ENCODE results near the gene ZC3H4.

DNA sequence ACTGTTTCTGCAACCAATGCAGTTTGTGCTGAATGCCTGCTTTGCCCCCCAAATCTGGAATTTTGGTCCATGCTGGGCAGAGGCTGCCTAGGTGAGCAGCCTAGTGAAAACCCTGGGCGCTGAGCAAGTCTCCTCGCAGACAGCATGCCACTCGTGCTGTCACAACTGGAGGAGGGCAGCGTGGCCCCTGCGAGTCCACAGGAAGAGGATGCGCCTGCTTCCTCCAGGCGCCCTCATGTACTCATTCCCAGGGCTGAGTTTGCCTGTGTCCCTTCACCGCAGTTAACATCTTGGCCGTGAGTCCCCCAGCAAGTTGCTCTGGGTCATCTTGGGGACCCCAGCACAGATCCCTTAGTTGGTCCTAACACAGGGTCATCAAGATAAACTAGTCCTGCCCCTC, 39.0 kb downstream of the ZC3H4 start:
- TF ChIP-seq, protein P1, sequence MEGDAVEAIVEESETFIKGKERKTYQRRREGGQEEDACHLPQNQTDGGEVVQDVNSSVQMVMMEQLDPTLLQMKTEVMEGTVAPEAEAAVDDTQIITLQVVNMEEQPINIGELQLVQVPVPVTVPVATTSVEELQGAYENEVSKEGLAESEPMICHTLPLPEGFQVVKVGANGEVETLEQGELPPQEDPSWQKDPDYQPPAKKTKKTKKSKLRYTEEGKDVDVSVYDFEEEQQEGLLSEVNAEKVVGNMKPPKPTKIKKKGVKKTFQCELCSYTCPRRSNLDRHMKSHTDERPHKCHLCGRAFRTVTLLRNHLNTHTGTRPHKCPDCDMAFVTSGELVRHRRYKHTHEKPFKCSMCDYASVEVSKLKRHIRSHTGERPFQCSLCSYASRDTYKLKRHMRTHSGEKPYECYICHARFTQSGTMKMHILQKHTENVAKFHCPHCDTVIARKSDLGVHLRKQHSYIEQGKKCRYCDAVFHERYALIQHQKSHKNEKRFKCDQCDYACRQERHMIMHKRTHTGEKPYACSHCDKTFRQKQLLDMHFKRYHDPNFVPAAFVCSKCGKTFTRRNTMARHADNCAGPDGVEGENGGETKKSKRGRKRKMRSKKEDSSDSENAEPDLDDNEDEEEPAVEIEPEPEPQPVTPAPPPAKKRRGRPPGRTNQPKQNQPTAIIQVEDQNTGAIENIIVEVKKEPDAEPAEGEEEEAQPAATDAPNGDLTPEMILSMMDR (IDR thresholded peaks at IDR 0.05), result no peak
- TF ChIP-seq, protein P2, sequence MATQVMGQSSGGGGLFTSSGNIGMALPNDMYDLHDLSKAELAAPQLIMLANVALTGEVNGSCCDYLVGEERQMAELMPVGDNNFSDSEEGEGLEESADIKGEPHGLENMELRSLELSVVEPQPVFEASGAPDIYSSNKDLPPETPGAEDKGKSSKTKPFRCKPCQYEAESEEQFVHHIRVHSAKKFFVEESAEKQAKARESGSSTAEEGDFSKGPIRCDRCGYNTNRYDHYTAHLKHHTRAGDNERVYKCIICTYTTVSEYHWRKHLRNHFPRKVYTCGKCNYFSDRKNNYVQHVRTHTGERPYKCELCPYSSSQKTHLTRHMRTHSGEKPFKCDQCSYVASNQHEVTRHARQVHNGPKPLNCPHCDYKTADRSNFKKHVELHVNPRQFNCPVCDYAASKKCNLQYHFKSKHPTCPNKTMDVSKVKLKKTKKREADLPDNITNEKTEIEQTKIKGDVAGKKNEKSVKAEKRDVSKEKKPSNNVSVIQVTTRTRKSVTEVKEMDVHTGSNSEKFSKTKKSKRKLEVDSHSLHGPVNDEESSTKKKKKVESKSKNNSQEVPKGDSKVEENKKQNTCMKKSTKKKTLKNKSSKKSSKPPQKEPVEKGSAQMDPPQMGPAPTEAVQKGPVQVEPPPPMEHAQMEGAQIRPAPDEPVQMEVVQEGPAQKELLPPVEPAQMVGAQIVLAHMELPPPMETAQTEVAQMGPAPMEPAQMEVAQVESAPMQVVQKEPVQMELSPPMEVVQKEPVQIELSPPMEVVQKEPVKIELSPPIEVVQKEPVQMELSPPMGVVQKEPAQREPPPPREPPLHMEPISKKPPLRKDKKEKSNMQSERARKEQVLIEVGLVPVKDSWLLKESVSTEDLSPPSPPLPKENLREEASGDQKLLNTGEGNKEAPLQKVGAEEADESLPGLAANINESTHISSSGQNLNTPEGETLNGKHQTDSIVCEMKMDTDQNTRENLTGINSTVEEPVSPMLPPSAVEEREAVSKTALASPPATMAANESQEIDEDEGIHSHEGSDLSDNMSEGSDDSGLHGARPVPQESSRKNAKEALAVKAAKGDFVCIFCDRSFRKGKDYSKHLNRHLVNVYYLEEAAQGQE (IDR thresholded peaks at IDR 0.05; ENCODE audit: insufficient read depth in 1 of 2, low read depth in 2 of 2, low read length in 1 of 2), result no peak
